HEK293 (cell line): ENCODE measurements around the gene LRRC8B.

Source experiments
- CTCF ChIP-seq: fragments of 450-650 bp; formaldehyde crosslinking; IDR thresholded peaks from 2 replicates; pipeline ENCODE4 v1.5.1; 2016; ENCODE audit warnings: missing biosample characterization, missing genetic modification characterization
- ELK4 ChIP-seq: IDR thresholded peaks from 2 replicates; pipeline ENCODE4 v1.6.1; 2011; ENCODE audit warnings: mild to moderate bottlenecking, low read depth, low read length, borderline replicate concordance
- KLF10 ChIP-seq: fragments of 450-650 bp; IDR thresholded peaks from 2 replicates; pipeline ENCODE4 v1.5.1; 2018; ENCODE audit warnings: missing biosample characterization, mild to moderate bottlenecking, missing genetic modification characterization
- PRDM10 ChIP-seq: fragments of 450-650 bp; formaldehyde crosslinking; IDR thresholded peaks from 2 replicates; pipeline ENCODE4 v1.5.1; 2016; ENCODE audit warnings: missing biosample characterization, missing genetic modification characterization
- TCF7L2 ChIP-seq: IDR thresholded peaks from 2 replicates; pipeline ENCODE4 v1.6.1; 2011; ENCODE audit warnings: low read depth, mild to moderate bottlenecking, inconsistent platforms, low read length, moderate library complexity, borderline replicate concordance
- ZBTB26 ChIP-seq: fragments of 450-650 bp; formaldehyde crosslinking; optimal IDR thresholded peaks from 2 replicates; pipeline ENCODE3; 2016; ENCODE audit warnings: missing biosample characterization, mild to moderate bottlenecking, missing genetic modification characterization
- ZBTB44 ChIP-seq: fragments of 450-650 bp; IDR thresholded peaks from 2 replicates; pipeline ENCODE4 v1.5.1; 2018; ENCODE audit warnings: missing biosample characterization, mild to moderate bottlenecking, missing genetic modification characterization
- ZBTB7A ChIP-seq: fragments of 450-650 bp; formaldehyde crosslinking; IDR thresholded peaks from 2 replicates; pipeline ENCODE4 v1.5.1; 2016; ENCODE audit warnings: low read depth, missing biosample characterization, missing genetic modification characterization
- ZFHX2 ChIP-seq: fragments of 450-650 bp; formaldehyde crosslinking; conservative IDR thresholded peaks from 2 replicates; pipeline ENCODE4 v1.5.1; 2016; ENCODE audit warnings: missing biosample characterization, missing genetic modification characterization
- ZNF121 ChIP-seq: fragments of 450-650 bp; formaldehyde crosslinking; IDR thresholded peaks from 2 replicates; pipeline ENCODE4 v1.5.1; 2016; ENCODE audit warnings: missing biosample characterization, missing genetic modification characterization
- ZNF335 ChIP-seq: fragments of 450-650 bp; formaldehyde crosslinking; conservative IDR thresholded peaks from 2 replicates; pipeline ENCODE4 v1.5.1; 2016; ENCODE audit warnings: missing biosample characterization, missing genetic modification characterization
- ZNF398 ChIP-seq: fragments of 450-650 bp; formaldehyde crosslinking; IDR thresholded peaks from 2 replicates; pipeline ENCODE4 v1.5.1; 2017; ENCODE audit warnings: missing biosample characterization, missing genetic modification characterization
- ZNF580 ChIP-seq: fragments of 450-650 bp; formaldehyde crosslinking; IDR thresholded peaks from 2 replicates; pipeline ENCODE4 v1.5.1; 2016; ENCODE audit warnings: missing biosample characterization, missing genetic modification characterization

- TF ChIP-seq ZNF121 (tag by site-specific recombination) (no peak), ZNF580 (no peak), ZNF335 (no peak), ZBTB26 (no peak), ZFHX2 (no peak), ZBTB44 (tag by site-specific recombination) (no peak), CTCF (tag by site-specific recombination) (no peak), KLF10 (no peak), TCF7L2 (no peak), ZBTB7A (no peak), ELK4 (no peak), PRDM10 (tag by site-specific recombination) (no peak), ZNF398 (tag by site-specific recombination) (no peak)
Measured at GRCh38 chr1:89531480-89532139, 7.0 kb downstream of the LRRC8B start.
